Left colon (tissue), 2 donors: ENCODE results near the gene KRT3. TPM values are rescaled to one million over a fixed set of nuclear protein-coding genes. Genes with fewer than 3 reads are reported as not detected.
"Not testable (repeated sequence)": the region's sequence is repeated elsewhere in the genome, so short reads cannot be mapped to it uniquely, and the experiment has no call there.

Experiments used
- ATAC-seq: fragments of 200-7000 bp; cut with Tn5 transposase; one replicate; pipeline ENCODE4 v1.9.1; 2020; ENCODE audit warnings: mild to moderate bottlenecking, moderate library complexity
- DNase-seq, 2 donors: peaks; one replicate each; pipeline ENCODE4 v3.0.0-alpha.2; 2020
- intact Hi-C, 2 donors: fragments of 100-400 bp; cut with DNase I in 1 of 2; cut with micrococcal nuclease in 1 of 2; formaldehyde crosslinking; loops; one replicate each; pipeline versions ENCODE4 v1.11.2 to v1.14.0; 2022; cut with DNase I, micrococcal nuclease
- total RNA-seq, 2 donors: library from RNA; stranded (reverse); fragmentation: NEBNext Ultra II Directional; extraction: Animal tissue kit (Norgen Biotek cat#: 25700); gene quantifications; one replicate each; pipeline ENCODE4 v1.2.1, GENCODE V29; 2021
- donor health status: DM: no; HTN: no; CAD: no.
- donor health status: DM: yes; HTN: yes; CAD: no.

KRT3 gene
- total RNA-seq, 2 donors from 2014 or later: not detected

GRCh38 chr12:52771088-52771487 lies 24.8 kb downstream of the KRT3 start:
- intact Hi-C loops: no loop called here
- DNase-seq (no peak), ATAC-seq (no peak)

GRCh38 chr12:52769946-52770345 lies 26.0 kb downstream of the KRT3 start:
- intact Hi-C loops: no loop called here
- ATAC-seq: no peak
- no peak for DNase-seq

GRCh38 chr12:52769354-52769753 lies 26.6 kb downstream of the KRT3 start:
- DNase-seq (no peak), ATAC-seq (no peak)
- intact Hi-C loops: no loop called here

GRCh38 chr12:52768479-52769200 lies 27.3 kb downstream of the KRT3 start:
- ATAC-seq (no peak), DNase-seq (no peak)
- intact Hi-C loops: no loop called here

GRCh38 chr12:52767427-52767826 lies 28.5 kb downstream of the KRT3 start:
- intact Hi-C loops: no loop called here
- ATAC-seq (no peak), DNase-seq (no peak)

GRCh38 chr12:52767020-52767379 lies 28.9 kb downstream of the KRT3 start:
- no peak for DNase-seq
- ATAC-seq: no peak
- intact Hi-C loops: no loop called here

- DNase-seq (no peak), ATAC-seq (no peak)
- intact Hi-C loops: no loop called here
Observed at GRCh38 chr12:52766351-52767019, 29.4 kb downstream of the KRT3 start.

GRCh38 chr12:52765702-52766101 lies 30.2 kb downstream of the KRT3 start:
- ATAC-seq (no peak), DNase-seq (no peak)
- intact Hi-C loops: no loop called here

- ATAC-seq: no peak
- intact Hi-C loops: no loop called here
Observed at GRCh38 chr12:52763991-52764390, 31.9 kb downstream of the KRT3 start.

GRCh38 chr12:52763036-52763659 lies 32.8 kb downstream of the KRT3 start:
- no peak for ATAC-seq
- no peak for DNase-seq
- intact Hi-C loops: no loop called here

More at GRCh38 chr12:52763991-52764390, 31.9 kb downstream of the KRT3 start:
- DNase-seq: no peak

- ATAC-seq (no peak), DNase-seq (no peak)
- intact Hi-C loops: no loop called here
Observed at GRCh38 chr12:52761802-52762201, 34.1 kb downstream of the KRT3 start.

- DNase-seq, ATAC-seq, intact Hi-C loops: not testable (repeated sequence)
Observed at GRCh38 chr12:52761218-52761617, 34.7 kb downstream of the KRT3 start.

- ATAC-seq: no peak
- no peak for DNase-seq
- intact Hi-C loops: no loop called here
Observed at GRCh38 chr12:52760623-52761022, 35.3 kb downstream of the KRT3 start.

- ATAC-seq (no peak), DNase-seq (no peak)
- intact Hi-C loops: no loop called here
Observed at GRCh38 chr12:52759695-52760094, 36.2 kb downstream of the KRT3 start.

GRCh38 chr12:52759218-52759617 lies 36.7 kb downstream of the KRT3 start:
- no peak for ATAC-seq
- intact Hi-C loops: no loop called here
- DNase-seq: no peak

GRCh38 chr12:52757449-52758176 lies 38.3 kb downstream of the KRT3 start:
- DNase-seq (no peak), ATAC-seq (no peak)
- intact Hi-C loops: no loop called here

- ATAC-seq: no peak
- no peak for DNase-seq
- intact Hi-C loops: no loop called here
Observed at GRCh38 chr12:52756281-52756960, 39.5 kb downstream of the KRT3 start.

- intact Hi-C loops: no loop called here
- no peak for ATAC-seq
Observed at GRCh38 chr12:52755533-52755932, 40.4 kb downstream of the KRT3 start.

GRCh38 chr12:52754135-52754534 lies 41.8 kb downstream of the KRT3 start:
- intact Hi-C loops: no loop called here
- ATAC-seq: no peak
- no peak for DNase-seq

More at GRCh38 chr12:52755533-52755932, 40.4 kb downstream of the KRT3 start:
- no peak for DNase-seq
